SW 1271 (cell line): ENCODE results near the gene BAD.
A peak's percentile ranks its signal among the peaks of the same experiment; 100 is the strongest.
"Not testable (repeated sequence)": the region's sequence is repeated elsewhere in the genome, so short reads cannot be mapped to it uniquely, and the experiment has no call there.

Source experiments
- DNase-seq, 2 experiments: peaks; one replicate each; lab custom pipeline; 2025; lab: John Stamatoyannopoulos, UW

The BAD gene

DNA sequence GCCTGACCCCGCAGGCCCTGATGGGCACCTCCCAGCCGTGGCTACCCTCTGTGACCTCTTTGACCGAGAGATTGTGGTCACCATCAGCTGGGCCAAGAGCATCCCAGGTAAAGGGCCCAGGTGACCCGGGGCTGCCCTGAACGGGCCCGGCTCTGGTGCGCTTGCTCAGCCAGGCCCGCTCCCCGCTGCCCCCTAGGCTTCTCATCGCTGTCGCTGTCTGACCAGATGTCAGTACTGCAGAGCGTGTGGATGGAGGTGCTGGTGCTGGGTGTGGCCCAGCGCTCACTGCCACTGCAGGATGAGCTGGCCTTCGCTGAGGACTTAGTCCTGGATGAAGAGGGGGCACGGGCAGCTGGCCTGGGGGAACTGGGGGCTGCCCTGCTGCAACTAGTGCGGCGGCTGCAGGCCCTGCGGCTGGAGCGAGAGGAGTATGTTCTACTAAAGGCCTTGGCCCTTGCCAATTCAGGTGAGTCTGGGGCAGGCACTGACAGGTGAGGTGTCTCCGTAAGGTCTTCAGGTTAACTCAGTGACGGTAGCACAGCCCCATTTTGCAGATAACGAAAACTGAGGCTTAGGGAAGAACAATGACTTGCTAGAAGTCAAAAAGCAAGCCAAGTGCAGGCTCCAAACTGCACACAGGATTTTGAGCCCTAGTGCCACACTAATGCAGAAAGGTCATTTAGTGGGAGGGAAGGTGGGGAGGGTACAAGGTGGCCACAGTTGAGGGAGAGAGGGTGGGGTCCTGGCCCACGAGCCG lies 30.5 kb upstream of the BAD start:
- DNase-seq: no peak

DNA sequence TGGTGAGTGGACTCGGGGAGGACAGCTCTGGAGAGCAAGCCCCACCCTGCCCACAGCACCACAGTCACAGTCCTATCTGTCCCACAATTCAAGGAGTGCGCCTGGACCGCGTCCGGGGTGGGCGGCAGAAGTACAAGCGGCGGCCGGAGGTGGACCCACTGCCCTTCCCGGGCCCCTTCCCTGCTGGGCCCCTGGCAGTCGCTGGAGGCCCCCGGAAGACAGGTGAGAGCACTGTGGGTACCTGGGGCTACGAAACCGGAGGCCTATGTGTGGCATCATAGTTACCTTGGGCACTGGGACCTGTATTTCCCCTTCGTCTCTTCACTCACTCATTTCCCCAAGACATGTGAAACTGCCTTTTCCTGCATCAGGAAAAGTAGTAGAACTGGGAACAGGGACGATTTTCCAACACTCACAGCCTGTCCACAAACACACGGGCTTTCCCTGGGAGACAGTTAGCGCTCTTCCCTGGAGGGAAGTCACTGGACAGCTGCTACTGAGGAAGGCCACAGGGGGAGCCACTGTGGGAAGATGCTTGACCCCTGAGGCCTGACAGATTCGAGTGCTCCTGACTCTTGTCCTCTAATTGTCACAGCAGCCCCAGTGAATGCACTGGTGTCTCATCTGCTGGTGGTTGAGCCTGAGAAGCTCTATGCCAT lies 29.8 kb upstream of the BAD start:
- no peak for DNase-seq

DNA sequence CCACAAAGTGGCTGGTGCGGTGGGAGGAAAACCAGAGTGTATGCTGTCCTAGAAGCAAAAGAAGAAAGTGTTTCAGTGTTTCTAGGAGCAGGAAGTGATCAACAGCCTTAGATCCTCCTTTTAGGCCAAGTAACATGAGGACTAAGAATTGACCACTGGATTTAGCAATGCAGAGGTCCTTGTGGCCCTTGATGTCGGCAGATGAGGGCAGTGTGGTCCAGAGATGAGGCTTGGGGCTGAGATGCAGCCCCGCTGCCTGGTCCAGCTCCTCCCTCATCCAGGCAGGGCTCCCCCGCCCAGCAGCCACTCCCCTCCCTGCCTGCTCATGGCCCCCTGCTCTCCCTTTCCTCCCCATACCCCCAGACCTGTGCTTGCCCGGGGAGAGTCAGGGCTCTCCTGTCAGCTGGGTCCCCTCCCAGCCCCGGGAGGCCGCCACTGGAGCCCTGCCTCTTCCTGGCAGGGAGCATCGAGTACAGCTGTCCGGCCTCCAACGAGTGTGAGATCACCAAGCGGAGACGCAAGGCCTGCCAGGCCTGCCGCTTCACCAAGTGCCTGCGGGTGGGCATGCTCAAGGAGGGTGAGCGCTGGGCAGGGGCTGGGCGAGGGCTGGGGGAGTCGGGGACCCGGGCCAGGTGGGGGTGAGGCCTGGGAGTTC lies 29.2 kb upstream of the BAD start:
- no peak for DNase-seq

DNA sequence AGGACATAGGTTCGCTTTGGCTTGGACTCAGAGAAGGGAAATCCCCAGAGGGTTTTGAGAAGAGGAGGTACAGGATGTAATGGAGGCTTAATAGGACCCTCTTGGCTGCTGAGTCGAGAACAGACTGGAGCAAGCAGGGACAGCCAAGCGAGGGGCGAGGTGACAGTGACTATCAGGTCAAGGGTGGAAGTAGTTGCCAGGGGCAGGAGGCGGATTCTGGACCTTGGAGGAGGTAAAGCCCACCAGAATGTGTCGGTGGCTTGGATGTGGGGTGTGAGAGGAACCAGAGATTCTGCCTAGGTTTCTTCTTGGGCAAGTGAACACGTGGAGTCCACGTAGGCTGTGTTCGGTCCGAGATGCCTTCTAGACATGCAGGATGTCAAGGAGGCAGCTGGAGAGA lies 28.5 kb upstream of the BAD start:
- no peak for DNase-seq

DNA sequence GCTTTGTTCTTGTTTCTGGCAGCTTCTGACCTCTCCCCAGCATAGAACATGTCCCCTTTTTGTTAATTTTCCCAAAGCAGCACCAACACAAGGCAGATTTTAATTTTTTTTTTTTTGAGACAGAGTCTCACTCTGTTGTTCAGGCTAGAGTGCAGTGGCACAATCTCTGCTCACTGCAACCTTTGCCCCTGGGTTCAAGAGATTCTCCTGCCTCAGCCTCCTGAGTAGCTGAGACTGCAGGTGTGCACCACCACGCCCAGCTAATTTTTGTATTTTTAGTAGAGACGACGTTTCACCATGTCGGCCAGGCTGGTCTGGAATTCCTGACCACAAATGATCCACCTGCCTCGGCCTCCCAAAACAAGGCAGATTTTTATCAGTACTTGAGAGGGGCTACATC lies 23.3 kb upstream of the BAD start:
- not testable (repeated sequence) for DNase-seq

DNA sequence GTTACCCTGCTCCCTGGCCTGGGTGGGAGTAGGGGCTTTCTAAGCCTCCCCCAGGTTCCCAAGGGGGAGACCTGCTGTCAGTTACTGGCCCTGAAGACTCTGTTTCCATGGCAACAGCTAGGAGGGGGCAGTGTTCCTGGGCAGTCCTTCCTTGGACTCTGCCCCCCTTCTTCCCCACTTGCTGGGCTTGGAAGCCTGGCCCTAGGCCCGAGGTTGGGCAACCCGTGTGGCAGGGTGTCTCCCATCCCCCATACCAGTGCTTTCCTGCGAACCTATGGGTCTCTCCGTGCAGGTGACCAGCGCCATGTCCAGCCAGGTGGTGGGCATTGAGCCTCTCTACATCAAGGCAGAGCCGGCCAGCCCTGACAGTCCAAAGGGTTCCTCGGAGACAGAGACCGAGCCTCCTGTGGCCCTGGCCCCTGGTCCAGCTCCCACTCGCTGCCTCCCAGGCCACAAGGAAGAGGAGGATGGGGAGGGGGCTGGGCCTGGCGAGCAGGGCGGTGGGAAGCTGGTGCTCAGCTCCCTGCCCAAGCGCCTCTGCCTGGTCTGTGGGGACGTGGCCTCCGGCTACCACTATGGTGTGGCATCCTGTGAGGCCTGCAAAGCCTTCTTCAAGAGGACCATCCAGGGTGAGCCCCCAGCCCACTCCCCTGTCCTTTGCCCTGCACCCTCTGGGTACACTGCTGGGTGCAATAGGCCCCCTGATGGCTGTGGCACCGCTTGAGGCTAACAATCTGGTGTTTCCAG lies 22.6 kb upstream of the BAD start:
- no peak for DNase-seq

DNA sequence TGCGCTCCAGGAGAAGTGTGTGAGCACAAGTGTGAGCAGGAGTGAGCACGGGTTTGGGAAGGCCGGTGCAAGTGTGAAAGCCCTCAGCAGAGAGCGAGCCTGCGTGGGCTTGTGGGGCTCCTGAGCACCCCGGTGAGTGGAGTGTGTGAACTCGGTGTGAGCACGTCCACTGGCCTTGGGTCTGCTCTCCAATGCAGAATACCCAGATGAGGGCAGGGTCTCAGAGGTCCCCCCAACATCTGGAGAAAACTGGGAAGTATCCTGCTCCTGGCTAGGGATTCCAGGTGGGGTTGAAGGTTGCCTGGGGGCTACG lies 22.1 kb upstream of the BAD start:
- no peak for DNase-seq

DNA sequence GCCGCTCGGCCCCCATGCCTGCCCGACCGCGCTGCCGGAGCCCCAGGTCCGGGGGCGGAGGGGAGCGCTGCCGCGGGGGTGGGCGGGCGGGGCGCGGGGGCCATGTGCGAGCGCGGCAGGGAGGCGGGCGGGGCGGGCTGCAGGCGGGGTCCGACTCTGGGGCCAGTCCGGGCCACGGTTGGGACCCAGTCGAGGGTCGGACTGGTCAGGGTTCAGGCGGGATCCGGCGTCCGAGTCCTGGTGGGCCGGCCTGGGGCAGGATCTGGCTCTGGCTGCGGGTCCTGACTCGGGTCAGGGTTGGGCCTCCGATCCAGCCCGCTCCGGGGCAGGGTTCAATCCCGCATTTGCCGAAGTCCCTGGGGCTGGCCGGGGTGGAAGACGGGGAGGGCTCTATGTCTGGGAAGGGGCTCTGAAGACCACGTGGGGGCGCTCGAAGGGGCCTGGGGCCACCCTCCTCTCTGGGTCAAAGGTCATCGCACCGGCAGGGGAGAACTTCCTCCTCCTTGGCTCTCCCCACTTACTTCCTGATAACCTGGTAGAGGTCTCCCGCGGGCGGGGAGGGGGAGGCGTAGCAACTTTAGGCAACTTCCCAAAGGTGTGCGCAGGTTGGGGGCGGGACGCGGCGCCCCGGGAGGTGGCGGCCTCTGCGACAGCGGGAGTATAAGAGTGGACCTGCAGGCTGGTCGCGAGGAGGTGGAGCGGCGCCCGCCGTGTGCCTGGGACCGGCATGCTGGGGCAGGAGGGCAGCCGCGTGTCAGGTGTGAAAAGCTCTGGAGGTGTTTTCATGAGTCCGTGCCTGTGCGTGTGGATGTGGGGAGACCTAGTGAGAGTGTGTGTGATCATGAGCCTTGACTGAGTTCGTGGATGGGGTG lies 21.5 kb upstream of the BAD start:
- DNase-seq: peak; percentile 40 to 70

DNA sequence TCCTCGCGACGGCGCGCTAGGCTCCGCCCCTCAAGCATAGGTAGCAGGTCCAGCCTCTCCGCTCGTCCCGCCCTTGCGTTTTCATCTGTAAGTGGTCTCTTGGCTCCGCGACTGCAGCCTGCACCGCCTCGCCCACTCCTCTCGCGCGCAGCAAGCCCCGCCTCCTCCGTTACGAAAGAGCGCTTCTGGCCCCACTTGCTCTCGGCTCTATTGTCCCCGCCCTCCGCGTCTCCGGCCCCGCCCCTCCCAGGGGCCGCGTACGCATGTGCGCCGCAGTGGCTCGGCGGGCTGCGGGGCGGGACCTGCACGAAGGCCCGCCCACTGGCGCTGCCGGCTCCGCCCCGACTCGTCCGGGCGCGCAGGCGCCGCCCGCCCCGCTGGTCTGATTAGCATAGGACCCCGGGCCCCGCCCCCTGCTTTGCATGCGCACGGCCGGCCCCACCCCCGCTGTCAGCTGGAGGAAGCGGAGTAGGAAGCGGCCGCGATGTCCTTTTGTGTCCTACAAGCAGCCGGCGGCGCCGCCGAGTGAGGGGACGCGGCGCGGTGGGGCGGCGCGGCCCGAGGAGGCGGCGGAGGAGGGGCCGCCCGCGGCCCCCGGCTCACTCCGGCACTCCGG lies 20.7 kb upstream of the BAD start, which contains the start of gene ESRRA:
ESRRA (plus strand) TSS at position 450 of the 616 bp plus-strand sequence. CDS start 1,656 bp downstream, outside the sequence.
- peak; percentile 96 to 98 for DNase-seq

DNA sequence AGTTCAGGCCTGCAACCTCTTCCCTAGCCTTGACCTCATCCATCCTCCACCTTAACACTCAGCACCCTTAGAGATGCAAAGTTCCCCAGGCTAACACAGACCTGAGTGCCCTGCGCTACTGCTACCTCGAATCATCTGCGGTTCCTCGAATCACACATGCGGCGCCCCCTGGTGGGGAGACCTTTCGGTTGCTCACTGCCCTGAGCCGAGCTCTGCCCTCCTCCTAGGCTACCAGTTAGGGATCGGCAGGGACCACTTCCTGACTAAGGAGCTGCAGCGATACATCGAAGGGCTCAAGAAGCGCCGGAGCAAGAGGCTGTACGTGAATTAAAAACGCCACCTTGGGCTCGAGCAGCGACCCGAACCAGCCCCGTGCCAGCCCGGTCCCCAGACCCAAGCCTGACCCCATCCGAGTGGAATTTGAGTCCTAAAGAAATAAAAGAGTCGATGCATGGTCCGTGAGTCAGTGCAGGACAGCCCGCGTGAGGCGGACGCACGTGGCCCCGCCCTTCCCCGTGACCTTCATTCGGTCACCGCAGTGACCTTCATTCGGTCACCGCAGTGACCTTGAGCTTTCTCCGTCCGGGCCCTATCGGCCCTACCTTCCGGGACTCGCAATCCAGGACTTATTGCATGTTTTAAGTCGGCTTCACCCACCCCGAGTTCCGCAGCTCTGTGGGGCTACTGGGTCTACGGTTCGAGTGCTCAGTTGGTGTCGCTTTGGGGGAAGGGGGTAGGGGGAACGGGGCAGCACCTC lies 20.0 kb upstream of the BAD start:
- peak; percentile 83 to 91 for DNase-seq

DNA sequence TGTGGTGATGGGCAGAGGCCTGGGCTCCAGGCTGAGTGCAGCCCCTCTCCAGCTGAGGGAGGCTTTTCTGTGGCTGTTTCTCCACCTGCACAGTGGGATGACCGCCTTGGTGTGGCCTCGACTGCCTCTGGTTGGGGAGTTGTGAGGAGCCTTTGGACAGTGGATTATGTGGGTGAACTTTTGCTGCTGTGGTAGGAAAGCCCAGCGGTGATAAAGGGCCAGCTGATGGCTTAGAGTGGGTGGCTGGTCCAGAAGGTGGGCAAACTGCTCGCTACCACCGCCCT lies 19.5 kb upstream of the BAD start:
- no peak for DNase-seq

DNA sequence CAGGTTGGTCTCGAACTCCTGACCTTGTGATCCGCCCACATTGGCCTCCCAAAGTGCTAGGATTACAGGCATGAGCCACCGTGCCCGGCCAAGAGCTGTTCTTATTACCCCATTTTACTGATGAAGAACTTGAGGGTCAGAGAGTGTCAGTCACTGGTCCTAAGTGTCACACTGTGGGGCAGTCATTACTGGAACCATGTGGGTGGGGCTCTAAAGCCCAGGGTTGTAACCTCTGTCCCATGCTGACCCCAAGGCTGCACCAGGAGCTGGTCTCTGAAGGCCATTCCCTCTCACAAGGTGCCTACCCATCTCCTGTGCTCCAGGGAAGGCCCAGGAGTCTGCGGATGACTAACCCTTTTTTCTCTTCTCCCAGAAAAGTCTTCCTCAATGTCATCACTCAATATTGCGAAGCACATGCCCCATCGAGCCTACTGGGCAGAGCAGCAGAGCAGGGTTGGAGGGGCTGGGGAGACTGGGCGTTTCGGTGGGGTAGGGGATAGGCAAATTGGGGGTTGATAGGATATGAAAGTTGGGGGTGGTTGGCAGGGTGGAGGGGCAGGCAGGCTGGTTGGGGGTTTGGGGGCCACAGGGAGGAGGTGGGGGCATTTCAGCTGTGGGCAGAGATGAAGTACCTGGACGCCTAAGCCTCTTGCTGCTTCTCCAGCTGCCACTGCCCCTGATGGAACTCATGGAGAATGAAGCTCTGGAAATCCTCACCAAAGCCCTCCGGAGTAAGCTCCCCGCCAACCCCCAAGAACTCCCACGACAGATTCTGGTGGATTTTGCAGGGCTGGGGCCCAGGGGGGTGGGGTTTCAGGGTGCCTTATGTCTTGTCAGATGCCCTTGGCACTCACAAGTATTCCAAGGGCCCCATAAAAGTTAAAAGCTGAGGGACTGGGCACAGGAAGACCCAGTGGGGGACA lies 18.9 kb upstream of the BAD start:
- no peak for DNase-seq

DNA sequence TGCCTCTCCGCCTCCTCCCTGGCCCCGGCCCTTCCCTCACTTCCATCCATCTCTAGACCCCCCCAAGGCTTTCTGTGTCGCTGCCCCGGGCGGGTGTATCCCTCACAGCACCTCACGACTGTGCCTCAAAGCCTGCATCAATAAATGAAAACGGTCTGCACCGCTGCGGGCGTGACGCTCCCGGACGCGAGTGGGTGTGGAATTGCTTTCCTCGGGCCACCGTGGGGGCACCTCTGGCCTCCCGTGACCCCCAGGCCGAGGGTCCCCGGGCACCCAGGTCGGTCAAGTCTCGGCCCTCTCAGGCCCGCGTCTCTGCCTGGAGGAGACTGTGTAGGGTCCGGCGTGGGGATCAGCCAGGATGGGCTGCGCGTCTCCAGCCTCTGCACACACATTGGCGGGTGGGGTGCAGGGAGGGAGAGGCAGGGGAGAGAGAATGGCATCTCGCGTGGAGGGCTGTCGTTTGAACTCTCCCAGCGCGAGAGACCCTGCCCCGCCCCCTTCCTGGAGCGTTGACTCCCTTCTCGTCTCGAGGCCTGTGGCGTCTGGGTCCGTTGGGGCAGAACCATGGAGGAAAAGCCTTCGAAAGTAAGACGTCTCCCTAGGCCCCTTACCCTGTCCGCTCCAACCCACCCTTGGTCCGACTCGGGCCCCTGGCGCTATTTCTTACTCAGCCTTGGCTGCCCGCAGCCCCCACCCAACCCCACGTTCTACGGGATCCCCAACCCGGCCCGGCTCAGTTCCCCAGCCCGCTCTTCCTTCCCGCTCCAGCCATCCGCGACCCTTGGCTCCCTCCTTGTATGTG lies 15.6 kb upstream of the BAD start, which contains the start of gene CATSPERZ:
CATSPERZ (plus strand) TSS at position 512 of the 802 bp plus-strand sequence; CDS start at position 565, 53 bp downstream.
- DNase-seq: no peak

DNA sequence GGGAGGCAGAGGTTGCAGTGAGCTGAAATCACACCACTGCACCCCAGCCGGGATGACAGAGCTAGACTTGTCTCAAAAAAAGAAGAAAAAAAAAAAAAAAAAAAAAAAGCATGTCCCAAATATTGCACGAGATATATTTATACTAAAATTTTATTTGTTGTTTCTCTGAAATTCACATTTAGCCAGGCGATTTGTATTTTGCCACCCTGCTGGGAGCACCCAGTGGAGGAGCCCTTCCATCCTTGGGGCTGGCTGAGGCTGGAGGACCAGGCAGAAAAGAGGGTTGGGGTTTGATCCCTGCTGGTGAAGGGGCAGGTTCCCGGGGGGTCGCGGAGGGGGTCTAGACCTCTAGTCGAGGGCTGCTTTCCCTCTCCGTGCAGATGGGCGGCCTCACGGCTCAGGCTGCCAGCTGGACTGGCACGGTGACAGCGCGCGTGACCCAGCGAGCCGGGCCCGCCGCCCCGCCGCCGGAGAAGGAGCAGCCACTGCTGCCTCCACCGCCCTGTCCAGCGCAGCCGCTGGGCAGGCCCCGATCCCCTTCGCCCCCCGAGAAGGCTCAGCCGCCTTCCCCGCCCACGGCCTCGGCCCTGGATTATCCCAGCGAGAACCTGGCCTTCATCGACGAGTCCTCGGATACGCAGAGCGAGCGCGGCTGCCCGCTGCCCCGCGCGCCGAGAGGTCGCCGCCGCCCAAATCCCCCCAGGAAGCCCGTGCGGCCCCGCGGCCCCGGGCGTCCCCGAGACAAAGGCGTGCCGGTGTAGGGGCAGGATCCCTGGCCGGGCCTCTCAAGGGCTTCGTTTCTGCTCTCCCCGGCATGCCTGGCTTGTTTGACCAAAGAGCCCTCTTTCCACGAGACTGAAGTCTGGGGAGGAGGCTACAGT lies 14.7 kb upstream of the BAD start:
- DNase-seq: no peak

DNA sequence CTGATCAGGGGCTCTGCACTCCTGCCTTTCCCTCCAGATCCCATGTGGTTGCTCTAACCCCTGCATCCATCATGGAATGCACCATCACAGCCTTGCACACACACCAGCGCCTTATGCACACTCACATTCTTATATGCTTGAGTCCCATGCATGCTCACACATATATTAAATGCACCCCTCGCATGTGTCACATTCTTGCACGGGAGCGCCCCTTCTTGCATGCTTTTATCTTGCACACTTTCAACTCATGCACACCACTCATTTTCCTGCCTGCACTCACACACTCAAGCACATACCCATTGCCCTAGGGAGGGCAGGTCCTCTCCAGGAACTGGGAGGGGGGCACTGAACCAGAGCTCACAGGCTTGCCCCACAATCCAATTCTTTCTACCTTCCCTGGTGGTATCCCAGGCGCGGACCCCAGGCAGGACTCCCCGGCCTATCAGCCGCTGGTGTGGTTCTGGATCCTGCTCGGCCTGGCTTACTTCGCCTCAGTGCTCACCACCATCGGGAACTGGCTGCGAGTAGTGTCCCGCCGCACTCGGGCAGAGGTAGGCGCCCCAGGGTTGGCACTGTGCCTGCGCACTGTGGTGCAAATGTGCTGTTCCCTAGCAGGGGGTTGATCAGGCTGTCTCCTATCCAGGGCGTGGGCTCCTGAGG lies 13.4 kb upstream of the BAD start:
- no peak for DNase-seq

DNA sequence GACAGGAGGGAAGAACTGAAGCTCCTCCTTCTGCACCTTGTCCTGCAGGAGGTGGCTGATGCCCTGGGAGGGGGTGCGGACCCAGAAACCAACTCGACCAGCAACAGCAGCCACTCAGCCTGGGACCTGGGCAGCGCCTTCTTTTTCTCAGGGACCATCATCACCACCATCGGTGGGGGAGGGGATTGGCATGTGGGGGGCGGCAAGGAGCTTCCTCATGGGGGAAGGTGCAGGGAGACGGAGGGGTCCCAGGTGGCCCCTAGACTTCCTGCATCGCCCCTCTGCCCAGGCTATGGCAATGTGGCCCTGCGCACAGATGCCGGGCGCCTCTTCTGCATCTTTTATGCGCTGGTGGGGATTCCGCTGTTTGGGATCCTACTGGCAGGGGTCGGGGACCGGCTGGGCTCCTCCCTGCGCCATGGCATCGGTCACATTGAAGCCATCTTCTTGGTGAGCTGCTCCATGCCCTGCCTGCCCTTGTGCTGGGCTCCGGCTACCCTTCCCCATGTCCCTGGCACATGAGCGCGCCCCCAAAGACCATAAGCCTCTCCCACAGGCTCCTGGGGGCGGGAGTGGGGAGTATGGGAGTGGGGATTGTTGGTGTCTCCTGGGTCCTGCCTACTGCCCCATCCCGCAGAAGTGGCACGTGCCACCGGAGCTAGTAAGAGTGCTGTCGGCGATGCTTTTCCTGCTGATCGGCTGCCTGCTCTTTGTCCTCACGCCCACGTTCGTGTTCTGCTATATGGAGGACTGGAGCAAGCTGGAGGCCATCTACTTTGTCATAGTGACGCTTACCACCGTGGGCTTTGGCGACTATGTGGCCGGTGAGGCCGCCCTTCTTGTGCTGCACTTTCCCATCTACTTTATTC lies 12.6 kb upstream of the BAD start:
- DNase-seq: no peak
